Peyer's patch (tissue), 4 donors: ENCODE data around the gene KIR2DL4. TPM values are rescaled to one million over a fixed set of nuclear protein-coding genes. Genes with fewer than 3 reads are reported as not detected.
"Not testable (repeated sequence)": the region's sequence is repeated elsewhere in the genome, so short reads cannot be mapped to it uniquely, and the experiment has no call there.

Experiments
- DNase-seq, 3 donors: peaks; one replicate each; pipeline ENCODE4 v3.0.0-alpha.2; 2017 to 2019
- H3K27ac ChIP-seq, 4 donors: fragments of 200-600 bp; sonication (generic); one replicate each; pipeline ENCODE4 v1.5.1; 2016 to 2019
- H3K27me3 ChIP-seq, 2 donors: fragments of 200-600 bp; sonication (generic); one replicate each; pipeline ENCODE4 v1.5.1; 2019
- H3K36me3 ChIP-seq, 3 donors: fragments of 200-600 bp; sonication (generic); one replicate each; pipeline ENCODE4 v1.5.1; 2016 to 2019
- H3K4me1 ChIP-seq, 4 donors: fragments of 200-600 bp; sonication (generic); one replicate each; pipeline ENCODE4 v1.5.1; 2016 to 2019
- H3K4me3 ChIP-seq, 4 donors: fragments of 200-600 bp; sonication (generic); 1 replicate in 3 of 4; 2 replicates in 1 of 4; pipeline ENCODE4 v1.5.1; 2016 to 2019; ENCODE audit warnings: mild to moderate bottlenecking in 1 of 4
- H3K9me3 ChIP-seq, 4 donors: fragments of 200-600 bp; sonication (generic); one replicate each; pipeline ENCODE4 v1.5.1; 2016 to 2019; ENCODE audit warnings: mild to moderate bottlenecking in 1 of 4
- CTCF ChIP-seq, 6 experiments: fragments of 450-650 bp in 4 of 6; fragments of 200-600 bp in 2 of 6; sonication (generic) in 1 of 6; IDR thresholded peaks; one replicate each; pipeline ENCODE4 v1.5.1; 2017 to 2019; ENCODE audit warnings: antibody characterized with exemption in 6 of 6, mild to moderate bottlenecking in 3 of 6, moderate library complexity in 1 of 6
- POLR2A ChIP-seq, 2 donors: fragments of 450-650 bp; IDR thresholded peaks; one replicate each; pipeline ENCODE4 v1.5.1; 2017; ENCODE audit warnings: antibody characterized with exemption in 2 of 2, mild to moderate bottlenecking in 2 of 2, moderate library complexity in 2 of 2
- total RNA-seq, 4 donors: library from RNA; depleted of rRNA; stranded (reverse); fragments of >200 nt; gene quantifications; one replicate each; pipeline ENCODE4 v1.1.0, GENCODE V29; 2016

Gene KIR2DL4
- total RNA-seq, 4 donors from 2014 or later, result 2.0 TPM; not detected in 3

- TF ChIP-seq POLR2A (IDR thresholded peaks at IDR 0.05), result no peak
- TF ChIP-seq CTCF (IDR thresholded peaks at IDR 0.05), result no peak
- H3K27ac ChIP-seq, result no peak overlapping the region
- no peak for DNase-seq
- H3K36me3 ChIP-seq, result no peaks in the 10 kb centered on the region
- no peak overlapping the region for H3K4me3 ChIP-seq
- no peaks in the 10 kb centered on the region for H3K27me3 ChIP-seq
- H3K9me3 ChIP-seq, result no peaks in the 10 kb centered on the region
- H3K4me1 ChIP-seq, result no peaks in the 10 kb centered on the region
Observed at GRCh38 chr19:54817670-54818536, 14.5 kb downstream of the KIR2DL4 start.

GRCh38 chr19:54824416-54824815, 21.0 kb downstream of the KIR2DL4 start:
- not testable (repeated sequence) for H3K36me3 ChIP-seq, H3K27me3 ChIP-seq, H3K4me3 ChIP-seq, DNase-seq, H3K27ac ChIP-seq, H3K4me1 ChIP-seq, H3K9me3 ChIP-seq

- not testable (repeated sequence) for H3K4me3 ChIP-seq, H3K4me1 ChIP-seq, H3K27ac ChIP-seq, DNase-seq, H3K9me3 ChIP-seq, H3K36me3 ChIP-seq, H3K27me3 ChIP-seq
Observed at GRCh38 chr19:54825326-54825725, 21.9 kb downstream of the KIR2DL4 start.

GRCh38 chr19:54828064-54828463, 24.7 kb downstream of the KIR2DL4 start:
- H3K9me3 ChIP-seq, H3K4me1 ChIP-seq, H3K4me3 ChIP-seq, H3K36me3 ChIP-seq, DNase-seq, H3K27me3 ChIP-seq, H3K27ac ChIP-seq: not testable (repeated sequence)

- not testable (repeated sequence) for H3K4me1 ChIP-seq, H3K4me3 ChIP-seq, DNase-seq, H3K36me3 ChIP-seq, H3K27me3 ChIP-seq, H3K27ac ChIP-seq, H3K9me3 ChIP-seq
Observed at GRCh38 chr19:54832496-54832895, 29.1 kb downstream of the KIR2DL4 start, which contains the start of gene KIR2DS4. KIR2DS4 (plus strand) TSS chr19:54832676.

GRCh38 chr19:54835126-54835525, 31.7 kb downstream of the KIR2DL4 start:
- not testable (repeated sequence) for H3K4me1 ChIP-seq, H3K36me3 ChIP-seq, H3K27me3 ChIP-seq, H3K9me3 ChIP-seq, H3K27ac ChIP-seq, DNase-seq, H3K4me3 ChIP-seq

- not testable (repeated sequence) for H3K27me3 ChIP-seq, H3K4me3 ChIP-seq, H3K9me3 ChIP-seq, H3K36me3 ChIP-seq, DNase-seq, H3K27ac ChIP-seq, H3K4me1 ChIP-seq
Observed at GRCh38 chr19:54837522-54837921, 34.1 kb downstream of the KIR2DL4 start.

- not testable (repeated sequence) for H3K9me3 ChIP-seq, H3K27ac ChIP-seq, DNase-seq, H3K27me3 ChIP-seq, H3K4me1 ChIP-seq, H3K4me3 ChIP-seq, H3K36me3 ChIP-seq
Observed at GRCh38 chr19:54843171-54843570, 39.8 kb downstream of the KIR2DL4 start.

GRCh38 chr19:54850061-54850640, 46.7 kb downstream of the KIR2DL4 start, which contains the start of gene KIR3DL2:
KIR3DL2 (plus strand) TSS chr19:54850443; CDS start chr19:54850476, 33 bp downstream.
- not testable (repeated sequence) for H3K9me3 ChIP-seq, H3K27ac ChIP-seq, H3K4me3 ChIP-seq, H3K4me1 ChIP-seq, H3K27me3 ChIP-seq, H3K36me3 ChIP-seq, DNase-seq

- Histone ChIP-seq H3K4me1 (no peaks in the 10 kb centered on the region), H3K9me3 (no peaks in the 10 kb centered on the region), H3K4me3 (no peak overlapping the region), H3K27ac (no peak overlapping the region), H3K36me3 (no peaks in the 10 kb centered on the region), H3K27me3 (no peaks in the 10 kb centered on the region)
- no peak for DNase-seq
- TF ChIP-seq CTCF (IDR thresholded peaks at IDR 0.05), result no peak
- TF ChIP-seq POLR2A (IDR thresholded peaks at IDR 0.05), result no peak
Observed at GRCh38 chr19:54850930-54851329, 47.5 kb downstream of the KIR2DL4 start.
